ENCODE data around the gene BIRC2. TPM values are rescaled to one million over a fixed set of nuclear protein-coding genes. Genes with fewer than 3 reads are reported as not detected.

Gene BIRC2
- total and polyA plus RNA-seq, 4 donors, result 14.1 to 46.7 (median 29.5) TPM

DNA sequence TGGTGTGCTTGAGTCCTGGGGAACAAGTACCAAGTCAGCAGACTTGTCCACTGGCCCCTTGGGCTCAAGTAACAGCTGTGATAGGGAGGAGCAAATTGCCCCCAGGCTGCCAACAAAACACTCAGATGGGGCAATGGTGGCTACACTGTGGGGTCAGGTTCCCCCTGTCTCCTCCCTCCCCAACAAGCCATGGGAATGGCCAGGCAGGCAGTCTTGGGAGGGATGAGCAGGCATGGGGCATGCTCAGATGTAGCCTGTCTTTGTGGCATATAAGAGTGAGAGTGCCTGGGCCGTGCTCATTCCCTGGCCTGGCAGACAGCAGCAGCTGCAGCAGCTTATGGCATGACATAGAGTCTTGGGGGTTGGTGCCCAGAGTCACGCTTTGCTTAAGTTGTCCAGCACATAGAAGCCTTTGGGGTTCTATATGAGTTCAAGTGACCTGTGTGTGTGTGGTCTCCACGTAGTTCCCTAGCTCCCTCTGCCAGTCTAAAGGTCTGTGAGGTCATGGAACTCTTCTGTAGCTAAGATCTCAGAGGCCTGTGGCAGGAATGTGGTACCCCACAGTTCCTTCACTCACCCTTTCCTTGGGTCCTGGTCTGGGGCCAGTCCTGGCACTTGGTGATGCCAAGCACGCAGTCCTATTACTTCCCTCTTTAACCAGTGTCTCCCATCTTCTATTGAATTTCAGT is 44.7 kb downstream of the BIRC2 start:
- Histone ChIP-seq H3K36me3 (ENCODE audit: control insufficient read depth in 4 of 4, insufficient read depth in 3 of 4, low read depth in 1 of 4, low read length in 3 of 4) (peaks cover 3 to 27% (median 14%) of the 10 kb centered on the region in 4 donors), H3K9me3 (ENCODE audit: control insufficient read depth in 4 of 4, low read length in 3 of 4) (no peaks in the 10 kb centered on the region), H3K27me3 (ENCODE audit: control insufficient read depth in 4 of 4, insufficient read depth in 4 of 4, low read length in 3 of 4) (no peaks in the 10 kb centered on the region), H3K4me1 (ENCODE audit: control insufficient read depth in 4 of 4, insufficient read depth in 4 of 4, low read length in 3 of 4) (no peaks in the 10 kb centered on the region), H3K9ac (ENCODE audit: low read depth in 1 of 2, low read length in 2 of 2) (no peak overlapping the region), H3K27ac (ENCODE audit: low read depth in 1 of 2, low read length in 2 of 2) (no peak overlapping the region), H3K4me3 (ENCODE audit: low read depth in 1 of 3, low read length in 3 of 3) (no peak overlapping the region)
- 88% methylated on average over 4 of the region's 4 CpGs for WGBS
- no peak for DNase-seq (ENCODE audit: low spot score)
- TF ChIP-seq RXRA (IDR thresholded peaks at IDR 0.05) (no peak), FOXA1 (IDR thresholded peaks at IDR 0.05) (no peak), JUND (IDR thresholded peaks at IDR 0.05) (no peak), GABPA (IDR thresholded peaks at IDR 0.05 in 1 of 2, conservative IDR thresholded peaks at IDR 0.05 in 1 of 2) (no peak), RAD21 (IDR thresholded peaks at IDR 0.05) (no peak), SP1 (IDR thresholded peaks at IDR 0.05) (no peak), YY1 (IDR thresholded peaks at IDR 0.05) (no peak), EGR1 (IDR thresholded peaks at IDR 0.05; ENCODE audit: low read depth in 2 of 2) (no peak), NR2F2 (IDR thresholded peaks at IDR 0.05) (no peak)
- TF ChIP-seq, protein P1, sequence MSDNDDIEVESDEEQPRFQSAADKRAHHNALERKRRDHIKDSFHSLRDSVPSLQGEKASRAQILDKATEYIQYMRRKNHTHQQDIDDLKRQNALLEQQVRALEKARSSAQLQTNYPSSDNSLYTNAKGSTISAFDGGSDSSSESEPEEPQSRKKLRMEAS (IDR thresholded peaks at IDR 0.05), result no peak
- TF ChIP-seq, protein P2, sequence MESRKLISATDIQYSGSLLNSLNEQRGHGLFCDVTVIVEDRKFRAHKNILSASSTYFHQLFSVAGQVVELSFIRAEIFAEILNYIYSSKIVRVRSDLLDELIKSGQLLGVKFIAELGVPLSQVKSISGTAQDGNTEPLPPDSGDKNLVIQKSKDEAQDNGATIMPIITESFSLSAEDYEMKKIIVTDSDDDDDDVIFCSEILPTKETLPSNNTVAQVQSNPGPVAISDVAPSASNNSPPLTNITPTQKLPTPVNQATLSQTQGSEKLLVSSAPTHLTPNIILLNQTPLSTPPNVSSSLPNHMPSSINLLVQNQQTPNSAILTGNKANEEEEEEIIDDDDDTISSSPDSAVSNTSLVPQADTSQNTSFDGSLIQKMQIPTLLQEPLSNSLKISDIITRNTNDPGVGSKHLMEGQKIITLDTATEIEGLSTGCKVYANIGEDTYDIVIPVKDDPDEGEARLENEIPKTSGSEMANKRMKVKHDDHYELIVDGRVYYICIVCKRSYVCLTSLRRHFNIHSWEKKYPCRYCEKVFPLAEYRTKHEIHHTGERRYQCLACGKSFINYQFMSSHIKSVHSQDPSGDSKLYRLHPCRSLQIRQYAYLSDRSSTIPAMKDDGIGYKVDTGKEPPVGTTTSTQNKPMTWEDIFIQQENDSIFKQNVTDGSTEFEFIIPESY (IDR thresholded peaks at IDR 0.05), result no peak
- TF ChIP-seq, protein P3, sequence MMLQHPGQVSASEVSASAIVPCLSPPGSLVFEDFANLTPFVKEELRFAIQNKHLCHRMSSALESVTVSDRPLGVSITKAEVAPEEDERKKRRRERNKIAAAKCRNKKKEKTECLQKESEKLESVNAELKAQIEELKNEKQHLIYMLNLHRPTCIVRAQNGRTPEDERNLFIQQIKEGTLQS (IDR thresholded peaks at IDR 0.05), result no peak
- TF ChIP-seq, protein P4, sequence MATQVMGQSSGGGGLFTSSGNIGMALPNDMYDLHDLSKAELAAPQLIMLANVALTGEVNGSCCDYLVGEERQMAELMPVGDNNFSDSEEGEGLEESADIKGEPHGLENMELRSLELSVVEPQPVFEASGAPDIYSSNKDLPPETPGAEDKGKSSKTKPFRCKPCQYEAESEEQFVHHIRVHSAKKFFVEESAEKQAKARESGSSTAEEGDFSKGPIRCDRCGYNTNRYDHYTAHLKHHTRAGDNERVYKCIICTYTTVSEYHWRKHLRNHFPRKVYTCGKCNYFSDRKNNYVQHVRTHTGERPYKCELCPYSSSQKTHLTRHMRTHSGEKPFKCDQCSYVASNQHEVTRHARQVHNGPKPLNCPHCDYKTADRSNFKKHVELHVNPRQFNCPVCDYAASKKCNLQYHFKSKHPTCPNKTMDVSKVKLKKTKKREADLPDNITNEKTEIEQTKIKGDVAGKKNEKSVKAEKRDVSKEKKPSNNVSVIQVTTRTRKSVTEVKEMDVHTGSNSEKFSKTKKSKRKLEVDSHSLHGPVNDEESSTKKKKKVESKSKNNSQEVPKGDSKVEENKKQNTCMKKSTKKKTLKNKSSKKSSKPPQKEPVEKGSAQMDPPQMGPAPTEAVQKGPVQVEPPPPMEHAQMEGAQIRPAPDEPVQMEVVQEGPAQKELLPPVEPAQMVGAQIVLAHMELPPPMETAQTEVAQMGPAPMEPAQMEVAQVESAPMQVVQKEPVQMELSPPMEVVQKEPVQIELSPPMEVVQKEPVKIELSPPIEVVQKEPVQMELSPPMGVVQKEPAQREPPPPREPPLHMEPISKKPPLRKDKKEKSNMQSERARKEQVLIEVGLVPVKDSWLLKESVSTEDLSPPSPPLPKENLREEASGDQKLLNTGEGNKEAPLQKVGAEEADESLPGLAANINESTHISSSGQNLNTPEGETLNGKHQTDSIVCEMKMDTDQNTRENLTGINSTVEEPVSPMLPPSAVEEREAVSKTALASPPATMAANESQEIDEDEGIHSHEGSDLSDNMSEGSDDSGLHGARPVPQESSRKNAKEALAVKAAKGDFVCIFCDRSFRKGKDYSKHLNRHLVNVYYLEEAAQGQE (IDR thresholded peaks at IDR 0.05), result no peak

DNA sequence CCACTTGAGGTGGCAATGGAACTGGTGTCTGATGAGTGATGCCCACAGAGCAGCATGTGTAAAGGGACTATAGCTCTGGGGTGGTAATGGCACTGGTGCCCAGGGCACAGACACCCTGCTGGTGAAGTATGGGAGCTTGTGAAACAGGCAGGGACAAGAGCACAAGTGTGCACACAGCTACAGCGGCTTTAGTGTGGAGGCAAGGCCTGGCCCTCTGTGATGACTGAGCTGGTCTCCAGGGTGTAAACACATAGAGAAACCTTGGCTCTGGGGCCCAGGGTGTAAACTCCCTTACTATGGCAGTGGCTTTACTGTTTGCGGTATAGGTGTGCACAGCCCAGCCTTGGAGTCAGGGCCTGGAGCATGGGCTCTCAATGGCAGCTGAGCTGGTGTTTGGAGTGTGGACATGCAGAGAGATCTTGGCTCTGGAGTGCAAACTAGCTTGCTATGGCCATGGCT is 46.3 kb downstream of the BIRC2 start:
- 94% methylated on average over 2 of the region's 2 CpGs for WGBS
- H3K27ac ChIP-seq (ENCODE audit: low read depth in 1 of 2, low read length in 2 of 2), result no peak overlapping the region
- no peaks in the 10 kb centered on the region for H3K27me3 ChIP-seq (ENCODE audit: control insufficient read depth in 4 of 4, insufficient read depth in 4 of 4, low read length in 3 of 4)
- DNase-seq (ENCODE audit: low spot score), result no peak
- H3K4me1 ChIP-seq (ENCODE audit: control insufficient read depth in 4 of 4, insufficient read depth in 4 of 4, low read length in 3 of 4), result no peaks in the 10 kb centered on the region
- peaks cover 3 to 28% (median 18%) of the 10 kb centered on the region in 4 donors for H3K36me3 ChIP-seq (ENCODE audit: control insufficient read depth in 4 of 4, insufficient read depth in 3 of 4, low read depth in 1 of 4, low read length in 3 of 4)
- no peak overlapping the region for H3K9ac ChIP-seq (ENCODE audit: low read depth in 1 of 2, low read length in 2 of 2)
- no peak overlapping the region for H3K4me3 ChIP-seq (ENCODE audit: low read depth in 1 of 3, low read length in 3 of 3)
- H3K9me3 ChIP-seq (ENCODE audit: control insufficient read depth in 4 of 4, low read length in 3 of 4), result no peaks in the 10 kb centered on the region
- TF ChIP-seq EGR1 (IDR thresholded peaks at IDR 0.05; ENCODE audit: low read depth in 2 of 2) (no peak), HNF4A (conservative IDR thresholded peaks at IDR 0.05) (no peak), JUND (IDR thresholded peaks at IDR 0.05) (no peak), YY1 (IDR thresholded peaks at IDR 0.05) (no peak), GABPA (IDR thresholded peaks at IDR 0.05 in 1 of 2, conservative IDR thresholded peaks at IDR 0.05 in 1 of 2) (no peak), HNF4G (IDR thresholded peaks at IDR 0.05) (no peak), RXRA (IDR thresholded peaks at IDR 0.05) (no peak), NR2F2 (IDR thresholded peaks at IDR 0.05) (no peak), RAD21 (IDR thresholded peaks at IDR 0.05) (no peak), SP1 (IDR thresholded peaks at IDR 0.05) (no peak), FOXA2 (IDR thresholded peaks at IDR 0.05) (no peak)
- TF ChIP-seq, protein P1 (IDR thresholded peaks at IDR 0.05), result no peak
- TF ChIP-seq, protein P5, sequence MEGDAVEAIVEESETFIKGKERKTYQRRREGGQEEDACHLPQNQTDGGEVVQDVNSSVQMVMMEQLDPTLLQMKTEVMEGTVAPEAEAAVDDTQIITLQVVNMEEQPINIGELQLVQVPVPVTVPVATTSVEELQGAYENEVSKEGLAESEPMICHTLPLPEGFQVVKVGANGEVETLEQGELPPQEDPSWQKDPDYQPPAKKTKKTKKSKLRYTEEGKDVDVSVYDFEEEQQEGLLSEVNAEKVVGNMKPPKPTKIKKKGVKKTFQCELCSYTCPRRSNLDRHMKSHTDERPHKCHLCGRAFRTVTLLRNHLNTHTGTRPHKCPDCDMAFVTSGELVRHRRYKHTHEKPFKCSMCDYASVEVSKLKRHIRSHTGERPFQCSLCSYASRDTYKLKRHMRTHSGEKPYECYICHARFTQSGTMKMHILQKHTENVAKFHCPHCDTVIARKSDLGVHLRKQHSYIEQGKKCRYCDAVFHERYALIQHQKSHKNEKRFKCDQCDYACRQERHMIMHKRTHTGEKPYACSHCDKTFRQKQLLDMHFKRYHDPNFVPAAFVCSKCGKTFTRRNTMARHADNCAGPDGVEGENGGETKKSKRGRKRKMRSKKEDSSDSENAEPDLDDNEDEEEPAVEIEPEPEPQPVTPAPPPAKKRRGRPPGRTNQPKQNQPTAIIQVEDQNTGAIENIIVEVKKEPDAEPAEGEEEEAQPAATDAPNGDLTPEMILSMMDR (IDR thresholded peaks at IDR 0.05; ENCODE audit: low read depth, low read length, missing input control), result no peak
- TF ChIP-seq, protein P2 (IDR thresholded peaks at IDR 0.05), result no peak
- TF ChIP-seq, protein P3 (IDR thresholded peaks at IDR 0.05), result no peak

Data from liver (tissue), 9 donors.